HEK293 (cell line): ENCODE measurements around the gene GUCY1A2.

ENCODE experiments used
- CTCF ChIA-PET: fragments of 350-600 bp; formaldehyde crosslinking; extraction: SDS; loops from one replicate; lab custom pipeline; 2021; ENCODE audit warnings: antibody characterized with exemption; lab: Yijun Ruan, JAX
- POLR2A ChIA-PET: fragments of 300-600 bp; formaldehyde crosslinking; extraction: SDS; loops from one replicate; lab custom pipeline; 2020; ENCODE audit warnings: antibody characterized with exemption, inconsistent platforms; lab: Yijun Ruan, JAX
- H3K27ac ChIP-seq: fragments of 200-500 bp; sonication (Bioruptor generic); 2 replicates; pipeline ENCODE4 v1.5.1; 2014; ENCODE audit warnings: low read depth, low read length, control low read depth, inconsistent platforms; ENCODE audit errors: extremely low read depth
- H3K36me3 ChIP-seq, 2 experiments: fragments of 200-500 bp in 1 of 2; sonication (Bioruptor generic) in 1 of 2; 1 replicate in 1 of 2; 2 replicates in 1 of 2; pipeline ENCODE4 v1.5.1; 2014 to 2017; ENCODE audit warnings: inconsistent platforms in 2 of 2, low read length in 2 of 2; ENCODE audit not compliant: control insufficient read depth in 2 of 2, insufficient read depth in 1 of 2
- H3K4me1 ChIP-seq: fragments of 200-500 bp; sonication (Bioruptor generic); 2 replicates; pipeline ENCODE4 v1.5.1; 2014; ENCODE audit warnings: mild to moderate bottlenecking, low read length, inconsistent platforms; ENCODE audit not compliant: control insufficient read depth, insufficient read depth
- H3K4me3 ChIP-seq: 2 replicates; pipeline ENCODE4 v1.5.1; 2011; ENCODE audit warnings: low read depth, mild to moderate bottlenecking, control low read depth, low read length, moderate library complexity
- H3K9me3 ChIP-seq: fragments of 200-500 bp; sonication (Bioruptor generic); 2 replicates; pipeline ENCODE4 v1.5.1; 2014; ENCODE audit warnings: low read depth, low read length, inconsistent platforms; ENCODE audit not compliant: control insufficient read depth, insufficient read depth
- BCL11B ChIP-seq: fragments of 450-650 bp; formaldehyde crosslinking; IDR thresholded peaks from 2 replicates; pipeline ENCODE4 v1.5.1; 2016; ENCODE audit warnings: low read depth, missing biosample characterization, missing genetic modification characterization
- FEZF1 ChIP-seq: fragments of 450-650 bp; formaldehyde crosslinking; IDR thresholded peaks from 2 replicates; pipeline ENCODE4 v1.5.1; 2016; ENCODE audit warnings: missing biosample characterization, missing genetic modification characterization
- HOXA7 ChIP-seq: sonication (generic); formaldehyde crosslinking; IDR thresholded peaks from 2 replicates; pipeline ENCODE4 v1.8.1; 2022; ENCODE audit warnings: missing genetic modification reagents, borderline replicate concordance
- KLF16 ChIP-seq: fragments of 450-650 bp; formaldehyde crosslinking; IDR thresholded peaks from 2 replicates; pipeline ENCODE4 v1.5.1; 2017; ENCODE audit warnings: missing biosample characterization, missing genetic modification characterization
- OSR2 ChIP-seq: fragments of 450-650 bp; formaldehyde crosslinking; IDR thresholded peaks from 2 replicates; pipeline ENCODE4 v1.5.1; 2016; ENCODE audit warnings: missing biosample characterization, missing genetic modification characterization
- RBAK ChIP-seq: fragments of 450-650 bp; formaldehyde crosslinking; IDR thresholded peaks from 2 replicates; pipeline ENCODE4 v1.5.1; 2016; ENCODE audit warnings: missing biosample characterization, missing genetic modification characterization
- SALL2 ChIP-seq: fragments of 450-650 bp; formaldehyde crosslinking; IDR thresholded peaks from 2 replicates; pipeline ENCODE4 v1.5.0; 2017; ENCODE audit warnings: missing biosample characterization, mild to moderate bottlenecking, missing genetic modification characterization, borderline replicate concordance
- TCF7L2 ChIP-seq: IDR thresholded peaks from 2 replicates; pipeline ENCODE4 v1.6.1; 2011; ENCODE audit warnings: low read depth, mild to moderate bottlenecking, inconsistent platforms, low read length, moderate library complexity, borderline replicate concordance
- TRIM28 ChIP-seq: IDR thresholded peaks from 2 replicates; pipeline ENCODE4 v1.6.1; 2011; ENCODE audit warnings: low read length, control low read depth, borderline replicate concordance
- ZNF132 ChIP-seq: fragments of 450-650 bp; formaldehyde crosslinking; IDR thresholded peaks from 2 replicates; pipeline ENCODE4 v1.5.1; 2017; ENCODE audit warnings: missing biosample characterization, missing genetic modification characterization, borderline replicate concordance
- ZNF23 ChIP-seq: fragments of 450-650 bp; formaldehyde crosslinking; IDR thresholded peaks from 2 replicates; pipeline ENCODE4 v1.5.1; 2016; ENCODE audit warnings: missing biosample characterization, missing genetic modification characterization, borderline replicate concordance
- ZNF239 ChIP-seq: fragments of 450-650 bp; formaldehyde crosslinking; IDR thresholded peaks from 2 replicates; pipeline ENCODE4 v1.5.1; 2016; ENCODE audit warnings: missing biosample characterization, missing genetic modification characterization
- ZNF24 ChIP-seq: fragments of 450-650 bp; formaldehyde crosslinking; IDR thresholded peaks from 2 replicates; pipeline ENCODE4 v1.5.1; 2016; ENCODE audit warnings: missing biosample characterization, missing genetic modification characterization
- ZNF280D ChIP-seq: fragments of 450-650 bp; formaldehyde crosslinking; IDR thresholded peaks from 2 replicates; pipeline ENCODE4 v1.5.1; 2016; ENCODE audit warnings: missing biosample characterization, missing genetic modification characterization
- ZNF292 ChIP-seq: fragments of 450-650 bp; formaldehyde crosslinking; IDR thresholded peaks from 2 replicates; pipeline ENCODE4 v1.5.1; 2016; ENCODE audit warnings: low read depth, missing biosample characterization, missing genetic modification characterization, borderline replicate concordance
- ZNF302 ChIP-seq: fragments of 450-650 bp; formaldehyde crosslinking; IDR thresholded peaks from 2 replicates; pipeline ENCODE4 v1.5.1; 2016; ENCODE audit warnings: missing biosample characterization, missing genetic modification characterization, low read depth
- ZNF391 ChIP-seq: fragments of 450-650 bp; formaldehyde crosslinking; IDR thresholded peaks from 2 replicates; pipeline ENCODE4 v1.5.1; 2016; ENCODE audit warnings: low read depth, missing biosample characterization, missing genetic modification characterization, borderline replicate concordance
- ZNF521 ChIP-seq: fragments of 450-650 bp; formaldehyde crosslinking; IDR thresholded peaks from 2 replicates; pipeline ENCODE4 v1.5.1; 2017; ENCODE audit warnings: missing biosample characterization, mild to moderate bottlenecking, missing genetic modification characterization
- ZNF561 ChIP-seq: fragments of 450-650 bp; IDR thresholded peaks from 2 replicates; pipeline ENCODE4 v1.5.1; 2018; ENCODE audit warnings: missing biosample characterization, missing genetic modification characterization, borderline replicate concordance
- ZNF664 ChIP-seq: fragments of 450-650 bp; formaldehyde crosslinking; IDR thresholded peaks from 2 replicates; pipeline ENCODE4 v1.5.1; 2016; ENCODE audit warnings: missing biosample characterization, missing genetic modification characterization
- ZNF777 ChIP-seq: fragments of 450-650 bp; formaldehyde crosslinking; IDR thresholded peaks from 2 replicates; pipeline ENCODE4 v1.5.1; 2017; ENCODE audit warnings: missing biosample characterization, missing genetic modification characterization, borderline replicate concordance
- TF ChIP-seq, protein P1 (sequence below): fragments of 450-650 bp; formaldehyde crosslinking; IDR thresholded peaks from 2 replicates; pipeline ENCODE4 v1.5.1; 2016; ENCODE audit warnings: missing biosample characterization, missing genetic modification characterization
- TF ChIP-seq, protein P2 (sequence below): fragments of 450-650 bp; formaldehyde crosslinking; IDR thresholded peaks from 2 replicates; pipeline ENCODE4 v1.5.1; 2016; ENCODE audit warnings: missing biosample characterization, missing genetic modification characterization

GUCY1A2 gene

DNA sequence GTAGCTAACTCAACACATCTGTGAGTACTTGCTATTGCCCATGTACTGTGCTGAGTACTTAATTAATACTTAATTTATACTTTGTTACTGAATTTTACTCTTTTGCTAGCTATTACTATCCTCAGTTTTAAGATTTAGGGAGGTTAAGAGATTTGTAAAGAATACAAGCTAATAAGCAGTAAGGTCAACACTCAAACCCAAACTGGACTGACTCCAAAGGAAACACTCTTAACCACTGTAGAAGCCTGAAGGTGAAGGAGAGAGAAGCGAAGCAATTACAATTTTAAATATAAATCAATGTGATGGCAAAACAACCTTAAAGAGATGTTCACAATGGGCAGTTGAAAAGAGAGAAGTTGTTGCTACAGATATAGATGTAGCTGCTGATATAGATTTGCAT lies 204.5 kb downstream of the GUCY1A2 start:
- Histone ChIP-seq H3K36me3 (no peaks in the 10 kb centered on the region), H3K4me3 (no peak overlapping the region), H3K9me3 (no peaks in the 10 kb centered on the region), H3K27ac (no peak overlapping the region), H3K4me1 (no peaks in the 10 kb centered on the region)
- TF ChIP-seq TRIM28: no peak
- TF ChIP-seq ZNF280D (tag by site-specific recombination): no peak
- no peak for TF ChIP-seq ZNF664 (tag by site-specific recombination)
- TF ChIP-seq, protein P1, sequence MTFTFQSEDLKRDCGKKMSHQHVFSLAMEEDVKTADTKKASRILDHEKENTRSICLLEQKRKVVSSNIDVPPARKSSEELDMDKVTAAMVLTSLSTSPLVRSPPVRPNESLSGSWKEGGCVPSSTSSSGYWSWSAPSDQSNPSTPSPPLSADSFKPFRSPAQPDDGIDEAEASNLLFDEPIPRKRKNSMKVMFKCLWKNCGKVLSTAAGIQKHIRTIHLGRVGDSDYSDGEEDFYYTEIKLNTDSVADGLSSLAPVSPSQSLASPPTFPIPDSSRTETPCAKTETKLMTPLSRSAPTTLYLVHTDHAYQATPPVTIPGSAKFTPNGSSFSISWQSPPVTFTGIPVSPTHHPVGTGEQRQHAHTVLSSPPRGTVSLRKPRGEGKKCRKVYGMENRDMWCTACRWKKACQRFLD (tag by site-specific recombination): no peak
- TF ChIP-seq ZNF302 (tag by site-specific recombination): no peak
- no peak for TF ChIP-seq BCL11B (tag by site-specific recombination)
- POLR2A ChIA-PET: no interaction called here
- CTCF ChIA-PET: interaction anchor here (0.7 kb wide), 2 partner anchors 54 to 920 kb away, joined by 3 to 5 read pairs; no protein-coding TSS in a partner anchor

DNA sequence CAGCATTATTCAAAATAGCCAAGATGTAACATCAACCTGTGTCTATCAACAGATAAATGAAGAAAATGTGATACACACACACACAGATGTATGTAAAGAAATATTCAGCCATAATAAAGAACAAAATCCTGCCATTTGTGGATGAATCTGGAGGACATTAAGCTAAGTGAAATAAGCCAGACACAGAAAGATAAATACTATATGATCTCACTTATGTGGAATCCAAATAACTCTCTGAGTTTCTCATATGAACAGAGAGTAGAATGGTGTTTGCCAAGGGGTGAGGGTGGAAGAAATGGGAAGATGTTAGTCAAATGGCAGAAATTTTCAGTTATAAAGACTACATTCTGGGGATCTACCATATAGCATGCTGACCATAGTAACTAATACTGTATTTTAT lies 224.2 kb downstream of the GUCY1A2 start:
- no peak overlapping the region for H3K4me3 ChIP-seq
- H3K9me3 ChIP-seq: no peaks in the 10 kb centered on the region
- CTCF ChIA-PET: no interaction called here
- no peaks in the 10 kb centered on the region for H3K36me3 ChIP-seq
- POLR2A ChIA-PET: no interaction called here
- TF ChIP-seq ZNF561 (tag by site-specific recombination) (no peak), ZNF391 (tag by site-specific recombination) (no peak), RBAK (no peak), ZNF777 (tag by site-specific recombination) (no peak), ZNF132 (tag by site-specific recombination) (no peak), ZNF521 (tag by site-specific recombination) (no peak), KLF16 (tag by site-specific recombination) (no peak), ZNF24 (tag by site-specific recombination) (no peak), TCF7L2 (no peak), OSR2 (no peak), ZNF23 (no peak), ZNF239 (tag by site-specific recombination) (no peak), ZNF664 (tag by site-specific recombination) (no peak)
- H3K4me1 ChIP-seq: no peaks in the 10 kb centered on the region
- no peak overlapping the region for H3K27ac ChIP-seq

GRCh38 chr11:106789406-106789805 lies 228.9 kb downstream of the GUCY1A2 start:
- POLR2A ChIA-PET: no interaction called here
- no peak for TF ChIP-seq SALL2 (tag by site-specific recombination)
- TF ChIP-seq, protein P2, sequence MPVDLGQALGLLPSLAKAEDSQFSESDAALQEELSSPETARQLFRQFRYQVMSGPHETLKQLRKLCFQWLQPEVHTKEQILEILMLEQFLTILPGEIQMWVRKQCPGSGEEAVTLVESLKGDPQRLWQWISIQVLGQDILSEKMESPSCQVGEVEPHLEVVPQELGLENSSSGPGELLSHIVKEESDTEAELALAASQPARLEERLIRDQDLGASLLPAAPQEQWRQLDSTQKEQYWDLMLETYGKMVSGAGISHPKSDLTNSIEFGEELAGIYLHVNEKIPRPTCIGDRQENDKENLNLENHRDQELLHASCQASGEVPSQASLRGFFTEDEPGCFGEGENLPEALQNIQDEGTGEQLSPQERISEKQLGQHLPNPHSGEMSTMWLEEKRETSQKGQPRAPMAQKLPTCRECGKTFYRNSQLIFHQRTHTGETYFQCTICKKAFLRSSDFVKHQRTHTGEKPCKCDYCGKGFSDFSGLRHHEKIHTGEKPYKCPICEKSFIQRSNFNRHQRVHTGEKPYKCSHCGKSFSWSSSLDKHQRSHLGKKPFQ: no peak
- TF ChIP-seq FEZF1 (tag by site-specific recombination): no peak
- TF ChIP-seq ZNF292 (tag by site-specific recombination): no peak
- TF ChIP-seq HOXA7 (CRISPR knock-in tag): no peak
- no peaks in the 10 kb centered on the region for H3K36me3 ChIP-seq
- no peak overlapping the region for H3K4me3 ChIP-seq
- CTCF ChIA-PET: no interaction called here
- no peaks in the 10 kb centered on the region for H3K4me1 ChIP-seq
- no peaks in the 10 kb centered on the region for H3K9me3 ChIP-seq
- no peak overlapping the region for H3K27ac ChIP-seq
